Stimulated activated CD4-positive, alpha-beta T cell treated with anti-CD3 and anti-CD28 coated beads, Interleukin-1b, Interleukin-23, amount 100 ng/mL, for 4 hours (primary cell): Measurements from ENCODE around the gene TTYH1.
A peak's percentile ranks its signal among the peaks of the same experiment; 100 is the strongest.
"Not testable (repeated sequence)": the region's sequence is repeated elsewhere in the genome, so short reads cannot be mapped to it uniquely, and the experiment has no call there.

Experiments used
- DNase-seq, 2 donors: peaks; one replicate each; pipeline ENCODE4 v3.0.0-alpha.2; 2020; ENCODE audit warnings: low read depth in 2 of 2

TTYH1 gene

DNA sequence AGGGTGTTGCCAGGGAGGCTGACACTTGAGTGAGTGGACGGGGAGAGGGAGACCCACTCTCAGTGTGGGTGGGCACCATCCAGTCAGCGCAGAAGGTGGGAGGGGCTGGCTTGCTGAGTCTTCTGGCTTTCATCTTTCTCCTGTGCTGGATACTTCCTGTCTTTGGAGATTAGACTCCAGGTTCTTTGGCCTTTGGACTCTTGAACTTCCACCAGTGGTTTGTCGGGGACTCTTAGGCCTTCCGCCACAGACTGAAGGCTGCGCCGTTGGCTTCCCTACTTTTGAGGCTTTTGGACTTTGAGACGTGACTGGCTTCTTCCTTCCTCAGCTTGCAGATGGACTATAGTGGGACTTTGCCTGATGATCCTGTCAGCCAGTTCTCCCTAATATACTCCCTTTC lies 29.5 kb downstream of the TTYH1 start:
- DNase-seq: no peak

DNA sequence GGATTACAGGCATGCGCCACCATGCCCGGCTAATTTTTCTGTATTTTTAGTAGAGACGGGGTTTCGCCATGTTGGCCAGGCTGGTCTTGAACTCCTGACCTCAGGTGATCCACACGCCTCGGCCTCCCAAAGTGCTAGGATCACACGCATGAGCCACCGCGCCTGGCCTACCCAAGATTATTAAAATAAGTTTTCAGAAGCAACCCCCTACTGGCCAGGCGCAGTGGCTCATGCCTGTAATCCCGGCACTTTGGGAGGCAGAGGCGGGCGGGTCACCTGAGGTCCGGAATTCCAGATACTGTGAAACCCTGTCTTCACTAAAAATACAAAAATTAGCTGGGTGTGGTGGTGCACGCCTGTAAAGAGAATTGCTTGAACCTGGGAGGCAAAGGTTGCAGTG lies 31.1 kb downstream of the TTYH1 start:
- DNase-seq: not testable (repeated sequence)

DNA sequence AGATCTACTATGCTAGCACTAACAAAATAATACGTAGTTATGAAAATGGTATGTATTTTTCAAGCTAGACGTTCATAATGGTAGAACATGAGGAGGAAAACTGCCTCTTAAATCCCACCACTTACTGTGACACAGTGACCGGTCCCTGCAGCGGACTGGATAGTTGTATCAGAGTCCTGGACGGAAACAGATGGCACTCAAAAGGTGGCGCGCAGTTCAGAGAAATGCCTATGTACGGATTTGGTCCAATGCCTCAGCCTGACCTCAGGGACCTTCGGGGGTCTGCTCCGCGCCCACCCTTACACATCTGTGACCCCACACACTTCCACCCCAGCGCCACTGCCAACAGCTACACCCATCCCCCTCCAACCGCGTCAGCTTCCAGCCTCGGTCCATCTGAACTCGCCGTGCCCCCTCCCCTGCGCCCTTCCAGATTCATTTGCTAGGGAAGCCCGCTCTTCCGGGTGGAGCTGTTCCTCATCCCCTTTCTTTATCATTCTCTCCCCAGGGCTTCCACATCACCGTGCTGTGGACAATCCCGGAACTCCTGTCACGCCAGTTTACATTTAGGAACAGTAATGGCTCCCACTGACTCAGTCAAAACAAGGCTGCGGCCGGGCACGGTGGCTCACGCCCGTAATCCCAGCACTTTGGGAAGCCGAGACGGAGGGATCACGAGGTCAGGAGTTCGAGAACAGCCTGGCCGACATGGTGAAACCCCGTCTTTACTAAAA lies 32.9 kb downstream of the TTYH1 start:
- peak in 1 of 2 donors; percentile 34 for DNase-seq

DNA sequence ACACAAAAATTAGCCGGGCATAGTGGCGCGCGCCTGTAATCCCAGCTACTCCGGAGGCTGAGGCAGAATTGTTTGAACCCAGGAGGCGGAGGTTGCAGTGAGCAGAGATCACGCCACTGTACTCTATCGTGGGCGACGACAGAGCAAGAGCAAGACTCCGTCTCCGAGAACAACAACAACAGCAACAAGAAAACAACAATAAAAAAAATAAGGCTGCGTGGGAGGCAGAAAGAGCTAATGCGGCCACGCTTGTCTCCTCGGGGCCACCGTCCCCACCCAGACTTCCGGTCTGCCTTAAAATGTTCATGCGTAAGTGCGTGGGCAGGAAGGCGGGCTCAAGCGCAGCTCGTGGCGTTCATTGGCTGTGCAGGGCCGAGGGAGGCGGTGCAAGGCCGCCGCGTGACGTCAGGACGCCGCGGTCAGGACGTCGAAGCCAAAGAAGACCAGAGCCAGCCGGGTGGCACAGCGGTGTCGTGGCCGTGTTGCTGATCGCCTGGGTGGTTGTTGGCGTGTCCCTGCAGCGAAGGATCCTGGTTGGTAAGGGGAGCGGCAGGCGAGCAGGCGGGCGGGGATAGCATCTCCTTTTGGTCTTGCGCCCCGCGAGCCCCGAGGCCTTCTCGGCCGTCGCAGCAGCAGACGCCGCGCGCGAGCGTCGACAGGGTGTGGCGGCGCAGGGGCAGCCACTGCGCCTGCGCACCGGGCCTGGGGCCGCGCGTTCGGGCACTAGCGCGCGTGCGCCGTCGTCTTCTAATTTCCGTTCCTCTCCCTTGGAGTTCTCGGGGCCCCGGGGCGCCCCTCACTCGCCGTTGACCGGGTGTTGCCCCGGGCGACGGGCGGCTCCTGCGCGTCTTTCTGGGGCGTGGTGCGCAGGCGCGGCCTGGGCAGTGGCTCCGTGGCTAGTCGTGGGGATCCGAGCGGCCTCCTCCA lies 33.8 kb downstream of the TTYH1 start, which contains the start of gene LENG8:
Gene LENG8 (plus strand): TSS at position 426 of the 927 bp plus-strand sequence. CDS start 2,146 bp downstream, outside the sequence.
- peak; percentile 93 to 94 for DNase-seq

DNA sequence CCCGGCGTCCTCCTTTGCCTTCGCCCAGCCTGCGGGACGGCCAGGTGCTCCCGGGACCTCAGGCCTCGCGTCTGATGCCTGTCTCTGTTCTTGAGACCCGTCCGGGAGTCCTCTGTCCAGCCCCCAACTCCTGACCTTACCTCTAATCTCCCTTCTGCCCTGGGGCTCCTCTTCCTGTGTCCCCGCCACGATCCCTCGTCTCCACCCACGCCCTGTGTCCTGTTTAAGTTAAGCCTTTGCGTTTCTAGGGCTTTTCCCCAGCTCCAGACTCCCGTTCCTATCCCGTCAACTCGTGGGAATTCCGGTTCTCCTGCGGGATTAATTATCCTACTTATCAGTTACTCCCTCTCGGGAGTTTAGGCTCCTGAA lies 34.4 kb downstream of the TTYH1 start:
- no peak for DNase-seq

DNA sequence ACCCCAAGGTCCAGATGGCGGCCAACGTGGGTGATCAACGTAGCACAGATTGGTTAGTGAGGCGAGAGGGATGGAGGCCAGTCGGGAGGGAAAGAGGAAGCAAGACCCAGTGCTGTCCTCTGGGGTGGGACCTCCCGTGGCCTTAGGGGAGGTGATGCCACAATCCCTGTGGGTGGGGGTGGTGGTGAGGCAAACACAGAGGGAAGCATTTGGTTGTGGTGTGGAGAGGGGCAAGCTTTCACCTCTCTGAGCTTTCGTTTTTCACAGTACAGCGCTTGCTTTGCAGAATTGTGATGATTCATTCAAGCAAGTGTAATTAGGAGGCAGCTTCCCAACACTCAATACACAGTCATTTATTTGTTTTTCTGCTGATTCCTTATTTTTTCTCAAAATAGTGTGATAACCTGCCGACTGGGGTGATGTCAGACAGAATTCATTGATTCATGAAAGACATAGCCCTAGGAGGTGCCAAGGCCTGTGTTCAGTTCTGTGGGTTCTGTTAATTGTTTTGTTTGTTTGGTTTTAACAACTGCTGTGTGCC lies 36.1 kb downstream of the TTYH1 start:
- no peak for DNase-seq

DNA sequence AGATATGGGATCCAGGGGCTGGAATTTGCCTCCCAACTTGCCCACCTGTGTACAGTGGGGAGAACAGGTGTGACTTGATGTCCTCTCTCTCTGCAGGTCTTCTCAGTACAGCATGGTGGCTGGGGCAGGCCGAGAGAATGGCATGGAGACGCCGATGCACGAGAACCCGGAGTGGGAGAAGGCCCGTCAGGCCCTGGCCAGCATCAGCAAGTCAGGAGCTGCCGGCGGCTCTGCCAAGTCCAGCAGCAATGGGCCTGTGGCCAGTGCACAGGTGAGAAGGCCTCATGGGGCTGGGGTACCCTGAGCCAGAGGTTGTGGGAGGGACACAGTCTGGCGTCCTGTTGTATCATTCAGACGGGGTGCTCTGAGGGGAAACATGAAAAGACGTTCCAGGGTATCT lies 36.7 kb downstream of the TTYH1 start:
- no peak for DNase-seq

DNA sequence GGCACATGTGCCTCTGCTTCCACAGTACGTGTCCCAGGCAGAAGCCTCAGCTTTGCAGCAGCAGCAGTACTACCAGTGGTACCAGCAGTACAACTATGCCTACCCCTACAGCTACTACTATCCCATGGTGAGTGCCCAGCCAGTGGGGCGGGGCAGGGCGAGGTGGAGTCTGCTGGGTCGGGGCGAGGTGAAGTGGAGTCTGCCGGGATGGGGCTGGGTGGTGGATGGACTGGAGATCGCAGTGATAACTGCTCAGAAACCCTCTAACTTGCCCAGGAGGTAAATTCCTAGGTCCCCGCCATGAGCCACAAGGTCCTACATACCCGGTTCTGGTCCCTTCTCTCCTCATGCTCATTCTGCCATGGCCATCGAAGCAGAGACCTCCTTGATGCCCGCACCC lies 37.4 kb downstream of the TTYH1 start:
- DNase-seq: no peak

DNA sequence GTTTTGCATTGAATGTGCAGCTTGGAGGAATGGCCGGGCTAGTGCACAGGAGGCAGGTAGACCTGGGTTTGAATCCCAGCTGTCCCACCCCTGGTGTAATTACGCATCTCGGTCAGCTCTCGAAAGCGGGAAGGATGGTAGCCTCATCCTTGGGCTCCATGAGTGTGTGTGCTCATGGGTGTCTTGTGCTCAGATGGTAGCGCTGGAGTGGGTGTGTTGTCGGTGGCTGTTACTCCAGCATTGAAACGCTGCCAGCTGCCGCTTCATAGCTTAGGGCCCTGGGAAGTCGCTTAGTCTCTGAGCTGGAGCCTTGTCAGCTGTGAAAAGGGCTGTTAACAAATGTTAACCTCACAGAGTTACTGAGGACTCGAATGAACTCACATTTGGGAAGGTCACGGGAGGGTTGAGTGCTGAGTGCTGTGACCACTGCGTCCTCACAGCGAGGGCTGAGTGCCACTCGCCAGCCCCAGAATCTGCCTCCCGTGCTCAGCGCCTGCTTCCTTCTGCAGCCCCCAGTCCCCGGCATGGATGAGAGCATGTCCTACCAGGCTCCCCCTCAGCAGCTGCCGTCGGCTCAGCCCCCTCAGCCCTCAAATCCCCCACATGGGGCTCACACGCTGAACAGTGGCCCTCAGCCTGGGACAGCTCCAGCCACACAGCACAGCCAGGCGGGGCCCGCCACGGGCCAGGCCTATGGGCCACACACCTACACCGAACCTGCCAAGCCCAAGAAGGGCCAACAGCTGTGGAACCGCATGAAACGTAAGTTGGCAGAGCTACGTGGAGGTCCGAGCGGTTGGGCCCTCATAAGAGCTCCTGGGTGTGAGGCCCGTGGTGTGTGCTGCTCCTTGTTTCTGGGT lies 38.9 kb downstream of the TTYH1 start:
- DNase-seq: no peak

DNA sequence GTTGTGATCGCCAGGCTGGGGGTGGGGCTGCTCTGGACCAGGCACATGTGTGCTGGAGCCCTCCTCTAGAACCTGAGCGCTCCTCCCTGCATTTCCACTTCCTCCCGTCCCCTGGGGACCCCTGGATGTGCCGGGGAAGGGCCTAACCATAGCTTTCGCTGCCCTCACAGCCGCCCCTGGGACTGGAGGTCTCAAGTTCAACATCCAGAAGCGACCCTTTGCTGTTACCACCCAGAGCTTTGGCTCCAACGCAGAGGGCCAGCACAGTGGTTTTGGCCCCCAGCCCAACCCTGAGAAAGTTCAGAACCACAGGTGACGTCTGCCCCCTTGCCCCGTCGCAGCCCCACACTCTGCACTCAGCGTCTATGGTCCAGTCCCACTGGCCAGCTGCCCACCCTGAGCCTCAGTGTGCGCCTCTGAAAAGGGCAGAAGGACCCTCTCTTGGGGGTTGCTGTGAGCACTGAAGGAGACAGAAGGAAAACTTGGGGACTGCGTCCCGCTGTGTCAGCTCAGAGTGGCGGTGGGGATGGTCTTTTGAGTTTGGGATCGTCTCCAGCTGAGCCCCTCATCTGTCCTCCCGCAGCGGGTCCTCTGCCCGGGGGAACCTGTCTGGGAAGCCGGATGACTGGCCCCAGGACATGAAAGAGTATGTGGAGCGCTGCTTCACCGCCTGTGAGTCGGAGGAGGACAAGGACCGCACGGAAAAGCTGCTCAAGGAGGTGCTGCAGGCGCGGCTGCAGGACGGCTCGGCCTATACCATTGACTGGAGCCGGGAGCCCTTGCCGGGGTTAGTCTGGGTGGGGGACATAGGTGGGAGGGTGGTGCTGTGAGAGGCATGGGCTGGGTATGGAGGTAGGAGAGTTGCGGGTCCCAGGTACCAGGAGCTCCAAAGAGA lies 39.8 kb downstream of the TTYH1 start:
- no peak for DNase-seq

DNA sequence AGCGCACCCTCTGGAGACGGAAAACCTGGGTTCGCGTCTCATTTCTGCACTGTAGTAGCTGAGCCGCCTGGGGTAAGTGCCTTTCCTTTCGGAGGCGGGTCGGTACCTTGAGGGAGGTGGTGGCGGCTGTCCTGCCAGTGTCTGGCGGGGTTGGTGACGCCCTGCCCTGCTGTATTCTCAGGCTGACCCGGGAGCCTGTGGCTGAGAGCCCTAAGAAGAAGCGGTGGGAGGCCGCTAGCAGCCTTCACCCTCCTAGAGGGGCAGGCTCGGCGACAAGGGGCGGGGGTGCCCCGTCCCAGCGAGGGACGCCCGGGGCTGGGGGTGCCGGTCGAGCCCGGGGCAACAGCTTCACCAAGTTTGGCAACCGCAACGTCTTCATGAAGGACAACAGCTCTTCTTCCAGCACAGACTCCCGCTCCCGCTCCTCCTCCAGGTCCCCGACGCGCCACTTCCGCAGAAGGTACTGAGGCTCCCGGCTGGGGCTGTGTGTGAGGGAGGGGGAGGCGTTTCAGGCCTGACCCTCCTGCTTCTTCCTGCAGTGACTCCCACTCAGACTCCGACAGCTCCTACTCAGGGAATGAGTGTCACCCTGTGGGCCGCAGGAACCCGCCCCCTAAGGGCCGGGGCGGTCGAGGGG lies 40.6 kb downstream of the TTYH1 start:
- no peak for DNase-seq

DNA sequence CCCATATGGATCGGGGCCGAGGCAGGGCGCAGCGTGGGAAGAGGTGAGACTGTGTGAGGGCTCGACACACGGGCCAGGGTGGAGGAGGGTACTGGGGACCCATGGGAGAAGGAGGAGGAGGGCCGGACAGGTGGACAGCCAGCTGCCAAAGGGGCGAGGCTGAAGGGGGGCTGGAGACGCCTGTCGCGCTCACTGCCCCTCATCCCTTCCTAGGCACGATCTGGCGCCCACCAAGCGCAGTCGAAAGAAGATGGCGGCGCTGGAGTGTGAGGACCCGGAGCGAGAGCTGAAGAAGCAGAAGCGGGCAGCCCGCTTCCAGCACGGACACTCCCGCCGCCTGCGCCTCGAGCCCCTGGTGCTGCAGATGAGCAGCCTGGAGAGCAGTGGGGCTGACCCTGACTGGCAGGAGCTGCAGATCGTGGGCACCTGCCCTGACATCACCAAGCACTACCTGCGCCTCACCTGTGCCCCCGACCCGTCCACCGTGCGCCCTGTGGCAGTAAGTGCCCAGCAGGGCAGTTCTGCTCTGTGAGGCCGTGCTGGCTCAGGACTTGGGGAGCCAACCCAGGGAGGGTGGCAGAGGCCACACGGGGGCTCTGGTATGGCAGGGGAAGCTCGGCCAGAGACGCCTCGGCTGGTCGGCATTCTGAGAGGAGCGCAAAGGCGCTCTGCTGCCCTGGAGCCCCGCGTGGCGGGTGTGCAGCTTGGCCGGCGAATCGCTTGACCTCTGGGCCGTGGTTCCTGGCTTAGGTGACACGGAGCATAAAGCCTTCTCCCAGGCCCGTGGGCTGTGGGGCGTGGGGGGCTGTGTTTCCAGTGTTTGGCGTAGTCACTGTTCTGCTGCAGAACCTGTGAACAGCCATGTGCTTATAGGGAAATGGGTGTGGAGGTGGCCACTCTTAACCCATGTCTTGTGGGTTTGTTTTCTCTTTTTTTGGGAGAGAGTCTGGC lies 41.4 kb downstream of the TTYH1 start:
- DNase-seq: no peak

DNA sequence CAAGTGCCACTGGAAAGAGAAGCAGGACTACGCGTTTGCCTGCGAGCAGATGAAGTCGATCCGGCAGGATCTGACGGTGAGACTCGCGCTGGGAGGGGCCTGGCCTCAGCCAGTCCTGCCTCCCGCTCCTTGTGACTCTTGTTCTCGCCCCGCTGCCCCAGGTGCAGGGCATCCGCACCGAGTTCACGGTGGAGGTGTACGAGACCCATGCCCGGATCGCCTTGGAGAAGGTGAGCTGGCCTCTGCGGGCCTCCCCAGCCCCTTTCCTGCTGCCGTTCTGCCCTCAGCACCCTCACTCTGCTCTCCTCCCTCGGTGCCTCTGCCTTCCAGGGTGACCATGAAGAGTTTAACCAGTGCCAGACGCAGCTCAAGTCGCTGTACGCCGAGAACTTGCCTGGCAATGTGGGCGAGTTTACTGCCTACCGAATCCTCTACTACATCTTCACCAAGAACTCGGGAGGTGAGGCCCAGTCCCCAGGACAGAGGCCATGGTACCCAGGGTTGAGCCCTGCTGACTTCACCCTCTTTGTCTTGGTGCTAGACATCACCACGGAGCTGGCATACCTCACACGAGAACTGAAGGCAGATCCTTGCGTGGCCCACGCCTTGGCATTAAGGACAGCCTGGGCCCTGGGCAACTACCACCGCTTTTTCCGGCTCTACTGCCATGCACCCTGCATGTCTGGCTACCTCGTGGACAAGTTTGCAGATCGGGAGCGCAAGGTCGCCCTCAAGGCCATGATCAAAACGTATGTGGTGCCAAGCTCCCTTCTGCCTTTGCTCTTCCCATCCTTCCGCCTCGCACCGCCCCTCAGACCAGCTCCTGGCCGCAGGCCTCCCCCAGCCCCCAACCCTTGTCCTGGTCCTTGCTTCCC lies 42.7 kb downstream of the TTYH1 start:
- no peak for DNase-seq

DNA sequence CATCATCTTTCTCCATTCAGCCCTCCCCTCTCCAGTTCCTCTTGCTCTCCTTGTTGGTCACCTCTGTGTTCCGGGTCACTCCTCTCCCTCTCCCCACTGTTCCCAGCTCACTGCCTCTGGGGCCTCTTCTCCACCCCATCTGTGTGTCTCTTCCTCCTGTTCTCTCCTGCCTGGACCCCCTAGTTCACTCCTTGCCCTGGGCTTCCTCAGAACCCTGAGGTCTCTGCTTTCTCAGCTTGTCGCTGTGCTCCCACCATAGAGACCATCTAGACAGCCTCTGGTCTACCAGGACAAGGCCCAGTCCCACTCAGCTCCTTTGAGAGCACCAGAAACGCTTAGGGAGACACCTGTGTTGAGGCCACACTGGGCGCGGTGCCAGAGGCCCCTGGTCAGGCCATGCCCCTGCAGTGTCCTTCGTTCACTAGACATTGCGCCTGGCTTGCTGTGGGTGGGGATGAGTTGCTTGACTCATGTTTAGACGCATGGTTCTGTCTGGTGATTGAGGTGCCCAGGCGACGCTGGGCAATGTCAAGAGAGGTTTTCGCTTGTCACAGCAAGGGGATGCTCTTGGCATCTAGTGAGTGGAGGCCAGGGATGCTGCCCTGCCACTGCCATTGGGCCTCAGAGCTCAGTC lies 43.5 kb downstream of the TTYH1 start:
- no peak for DNase-seq

DNA sequence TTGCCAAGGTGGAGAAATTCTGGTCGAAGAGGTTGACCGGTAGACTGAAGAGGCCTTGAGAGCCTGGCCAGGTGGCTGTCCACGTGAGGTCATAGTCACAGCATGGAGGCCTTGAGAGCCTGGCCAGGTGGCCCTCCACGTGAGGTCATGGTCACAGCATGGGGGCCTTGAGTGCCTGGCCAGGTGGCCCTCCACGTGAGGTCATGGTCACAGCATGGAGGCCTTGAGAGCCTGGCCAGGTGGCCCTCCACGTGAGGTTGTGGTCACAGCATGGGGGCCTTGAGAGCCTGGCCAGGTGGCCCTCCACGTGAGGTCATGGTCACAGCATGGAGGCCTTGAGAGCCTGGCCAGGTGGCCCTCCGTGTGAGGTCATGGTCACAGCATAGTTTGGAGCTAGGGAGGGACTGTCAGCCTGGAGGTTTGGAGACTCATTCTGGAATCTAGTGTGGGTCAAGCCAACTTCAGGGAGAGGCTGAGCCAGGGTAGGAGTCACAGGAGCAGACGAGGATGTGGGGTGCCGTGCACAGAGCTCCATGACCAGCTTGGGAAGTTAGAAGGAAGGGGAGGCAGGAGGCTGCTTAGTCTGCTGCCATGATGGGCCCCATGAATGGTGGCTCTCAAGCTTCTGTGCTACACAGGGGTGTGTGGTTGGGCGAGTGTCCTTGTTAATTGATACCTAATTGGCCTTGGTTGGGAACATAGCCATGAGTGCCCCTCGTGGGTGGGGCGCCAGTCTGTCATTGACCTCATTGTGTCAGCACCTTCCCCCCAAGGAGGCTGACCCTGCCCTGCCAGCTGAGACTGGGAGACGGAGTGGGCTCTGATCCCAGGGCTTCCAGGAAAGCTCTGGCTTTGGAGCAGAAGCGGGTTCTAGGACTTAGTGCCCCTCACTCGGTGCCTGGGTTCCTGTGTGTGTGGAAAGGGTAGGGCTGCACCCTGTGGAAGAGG lies 44.3 kb downstream of the TTYH1 start:
- no peak for DNase-seq

DNA sequence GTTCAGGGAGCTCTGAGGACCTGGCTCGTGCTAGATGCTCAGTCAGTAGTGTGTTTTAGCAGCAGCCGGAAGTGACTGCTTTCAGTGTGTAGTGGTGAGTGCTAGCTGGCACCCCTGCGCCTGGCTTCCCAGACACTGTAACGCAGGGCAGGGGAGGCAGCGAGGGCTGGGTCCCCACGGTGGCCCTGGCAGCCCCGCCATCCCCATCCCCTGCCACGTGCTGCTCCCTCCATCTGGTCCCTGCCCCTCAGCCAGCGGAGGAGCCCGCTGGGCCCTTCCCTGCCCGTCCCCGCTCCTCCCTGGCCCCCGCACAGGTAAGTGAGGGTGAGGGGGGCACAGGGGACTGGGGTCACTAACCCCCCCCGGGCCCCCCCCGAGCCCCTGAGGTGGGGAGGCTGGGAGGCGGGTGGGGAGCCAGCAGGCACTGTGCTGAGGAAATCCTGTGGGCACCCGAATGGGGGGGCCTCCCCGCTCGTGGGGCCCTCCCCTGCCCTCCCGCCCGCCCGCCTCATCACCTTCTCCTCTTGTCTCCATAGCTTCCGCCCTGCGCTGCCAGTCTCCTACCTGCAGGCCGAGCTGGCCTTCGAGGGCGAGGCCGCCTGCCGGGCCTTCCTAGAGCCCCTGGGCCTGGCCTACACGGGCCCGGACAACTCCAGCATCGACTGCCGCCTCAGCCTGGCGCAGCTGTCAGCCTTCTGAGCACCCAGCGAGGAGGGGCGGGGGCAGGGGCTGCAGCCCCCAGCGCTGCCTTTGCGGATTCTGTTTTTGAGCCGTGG lies 45.2 kb downstream of the TTYH1 start:
- no peak for DNase-seq
